RPMI7951 (cell line): ENCODE data around the gene CPD. TPM values are rescaled to one million over a fixed set of nuclear protein-coding genes. Genes with fewer than 3 reads are reported as not detected.
A peak's percentile ranks its signal among the peaks of the same experiment; 100 is the strongest.
"Not testable (repeated sequence)": the region's sequence is repeated elsewhere in the genome, so short reads cannot be mapped to it uniquely, and the experiment has no call there.

ENCODE experiments used
- DNase-seq: peaks from one replicate; pipeline ENCODE4 v3.0.0-alpha.2; 2012; ENCODE audit warnings: low read depth
- total RNA-seq: library from RNA; depleted of rRNA; stranded (reverse); fragments of >200 nt; shearing (Covaris generic); gene quantifications from 2 replicates; pipeline ENCODE4 v1.2.3, GENCODE V29; 2014

The CPD gene
- total RNA-seq, 1 experiment from 2014 or later: 61.6 TPM

GRCh38 chr17:30388321-30389179, 9.8 kb downstream of the CPD start:
- DNase-seq: no peak

GRCh38 chr17:30389756-30390300, 11.1 kb downstream of the CPD start:
- DNase-seq: no peak

GRCh38 chr17:30391534-30391933, 12.8 kb downstream of the CPD start:
- DNase-seq: no peak

- no peak for DNase-seq
These were observed 14.8 kb downstream of the CPD start for GRCh38 chr17:30393491-30393890.

GRCh38 chr17:30393911-30394867, 15.5 kb downstream of the CPD start:
- DNase-seq: no peak

- DNase-seq: no peak
These were observed 16.8 kb downstream of the CPD start for GRCh38 chr17:30395398-30396022.

GRCh38 chr17:30396129-30396528, 17.4 kb downstream of the CPD start:
- DNase-seq: no peak

GRCh38 chr17:30396612-30397011, 17.9 kb downstream of the CPD start:
- DNase-seq: no peak

- DNase-seq: no peak
These were observed 19.8 kb downstream of the CPD start for GRCh38 chr17:30398328-30399041.

GRCh38 chr17:30401097-30401496, 22.4 kb downstream of the CPD start:
- no peak for DNase-seq

GRCh38 chr17:30405161-30405560, 26.4 kb downstream of the CPD start:
- no peak for DNase-seq

- DNase-seq: not testable (repeated sequence)
These were observed 31.9 kb downstream of the CPD start for GRCh38 chr17:30410627-30411026.

- not testable (repeated sequence) for DNase-seq
These were observed 33.3 kb downstream of the CPD start for GRCh38 chr17:30412008-30412496.

- peak; percentile 12 for DNase-seq
These were observed 34.4 kb downstream of the CPD start for GRCh38 chr17:30413109-30413508.

- no peak for DNase-seq
These were observed 35.8 kb downstream of the CPD start for GRCh38 chr17:30414486-30414885.

GRCh38 chr17:30415491-30415890, 36.8 kb downstream of the CPD start:
- DNase-seq: peak; percentile 4

GRCh38 chr17:30418070-30418469, 39.3 kb downstream of the CPD start:
- DNase-seq: not testable (repeated sequence)

GRCh38 chr17:30421592-30421991, 42.9 kb downstream of the CPD start:
- DNase-seq: no peak

GRCh38 chr17:30422171-30422570, 43.4 kb downstream of the CPD start:
- DNase-seq: no peak

- no peak for DNase-seq
These were observed 45.7 kb downstream of the CPD start for GRCh38 chr17:30424471-30424870.

- DNase-seq: no peak
These were observed 47.6 kb downstream of the CPD start for GRCh38 chr17:30426292-30426691.
